Sigmoid colon (tissue), 3 donors: Measurements from ENCODE around the gene CSKMT.

Source experiments
- CTCF ChIP-seq, 4 experiments: fragments of 450-650 bp in 3 of 4; fragments of 200-600 bp in 1 of 4; IDR thresholded peaks; one replicate each; pipeline ENCODE4 v1.5.1; 2016 to 2019; ENCODE audit warnings: antibody characterized with exemption in 4 of 4, mild to moderate bottlenecking in 3 of 4, moderate library complexity in 2 of 4
- POLR2A ChIP-seq, 2 donors: fragments of 450-650 bp; IDR thresholded peaks; one replicate each; pipeline ENCODE4 v1.6.1; 2016; ENCODE audit warnings: antibody characterized with exemption in 2 of 2, mild to moderate bottlenecking in 2 of 2, moderate library complexity in 2 of 2

GRCh38 chr11:62664405-62665074, 572 bp upstream of the CSKMT start:
- TF ChIP-seq CTCF (IDR thresholded peaks at IDR 0.05), result no peak
- no peak for TF ChIP-seq POLR2A (IDR thresholded peaks at IDR 0.05)
